ENCODE measurements around the gene GNAL.

DNA sequence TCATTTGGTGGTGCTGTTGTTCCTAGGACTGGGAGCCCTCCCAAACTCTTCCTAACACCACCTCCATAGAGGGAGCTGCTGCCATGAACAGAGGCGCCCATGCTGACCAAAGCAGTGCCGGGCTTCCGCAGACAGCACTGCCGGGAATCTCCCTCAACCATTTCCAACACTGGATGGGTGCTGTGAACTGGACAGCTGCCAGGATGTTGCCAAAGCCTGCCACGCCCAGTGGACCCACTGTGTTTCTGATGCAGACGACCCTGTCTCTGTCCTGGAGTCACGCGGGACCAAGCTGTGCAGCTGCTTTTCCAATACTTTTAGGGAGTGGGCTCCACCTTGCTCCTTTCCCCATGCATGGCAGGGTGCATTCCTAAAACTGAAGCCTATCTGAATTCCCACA, 16.9 kb upstream of the GNAL start:
- no peak for TF ChIP-seq JUND (IDR thresholded peaks at IDR 0.05)
- TF ChIP-seq TAF1 (conservative IDR thresholded peaks at IDR 0.05): no peak
- TF ChIP-seq, protein P1, sequence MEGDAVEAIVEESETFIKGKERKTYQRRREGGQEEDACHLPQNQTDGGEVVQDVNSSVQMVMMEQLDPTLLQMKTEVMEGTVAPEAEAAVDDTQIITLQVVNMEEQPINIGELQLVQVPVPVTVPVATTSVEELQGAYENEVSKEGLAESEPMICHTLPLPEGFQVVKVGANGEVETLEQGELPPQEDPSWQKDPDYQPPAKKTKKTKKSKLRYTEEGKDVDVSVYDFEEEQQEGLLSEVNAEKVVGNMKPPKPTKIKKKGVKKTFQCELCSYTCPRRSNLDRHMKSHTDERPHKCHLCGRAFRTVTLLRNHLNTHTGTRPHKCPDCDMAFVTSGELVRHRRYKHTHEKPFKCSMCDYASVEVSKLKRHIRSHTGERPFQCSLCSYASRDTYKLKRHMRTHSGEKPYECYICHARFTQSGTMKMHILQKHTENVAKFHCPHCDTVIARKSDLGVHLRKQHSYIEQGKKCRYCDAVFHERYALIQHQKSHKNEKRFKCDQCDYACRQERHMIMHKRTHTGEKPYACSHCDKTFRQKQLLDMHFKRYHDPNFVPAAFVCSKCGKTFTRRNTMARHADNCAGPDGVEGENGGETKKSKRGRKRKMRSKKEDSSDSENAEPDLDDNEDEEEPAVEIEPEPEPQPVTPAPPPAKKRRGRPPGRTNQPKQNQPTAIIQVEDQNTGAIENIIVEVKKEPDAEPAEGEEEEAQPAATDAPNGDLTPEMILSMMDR (IDR thresholded peaks at IDR 0.05; ENCODE audit: low read depth, low read length, missing input control): no peak
- TF ChIP-seq, protein P2, sequence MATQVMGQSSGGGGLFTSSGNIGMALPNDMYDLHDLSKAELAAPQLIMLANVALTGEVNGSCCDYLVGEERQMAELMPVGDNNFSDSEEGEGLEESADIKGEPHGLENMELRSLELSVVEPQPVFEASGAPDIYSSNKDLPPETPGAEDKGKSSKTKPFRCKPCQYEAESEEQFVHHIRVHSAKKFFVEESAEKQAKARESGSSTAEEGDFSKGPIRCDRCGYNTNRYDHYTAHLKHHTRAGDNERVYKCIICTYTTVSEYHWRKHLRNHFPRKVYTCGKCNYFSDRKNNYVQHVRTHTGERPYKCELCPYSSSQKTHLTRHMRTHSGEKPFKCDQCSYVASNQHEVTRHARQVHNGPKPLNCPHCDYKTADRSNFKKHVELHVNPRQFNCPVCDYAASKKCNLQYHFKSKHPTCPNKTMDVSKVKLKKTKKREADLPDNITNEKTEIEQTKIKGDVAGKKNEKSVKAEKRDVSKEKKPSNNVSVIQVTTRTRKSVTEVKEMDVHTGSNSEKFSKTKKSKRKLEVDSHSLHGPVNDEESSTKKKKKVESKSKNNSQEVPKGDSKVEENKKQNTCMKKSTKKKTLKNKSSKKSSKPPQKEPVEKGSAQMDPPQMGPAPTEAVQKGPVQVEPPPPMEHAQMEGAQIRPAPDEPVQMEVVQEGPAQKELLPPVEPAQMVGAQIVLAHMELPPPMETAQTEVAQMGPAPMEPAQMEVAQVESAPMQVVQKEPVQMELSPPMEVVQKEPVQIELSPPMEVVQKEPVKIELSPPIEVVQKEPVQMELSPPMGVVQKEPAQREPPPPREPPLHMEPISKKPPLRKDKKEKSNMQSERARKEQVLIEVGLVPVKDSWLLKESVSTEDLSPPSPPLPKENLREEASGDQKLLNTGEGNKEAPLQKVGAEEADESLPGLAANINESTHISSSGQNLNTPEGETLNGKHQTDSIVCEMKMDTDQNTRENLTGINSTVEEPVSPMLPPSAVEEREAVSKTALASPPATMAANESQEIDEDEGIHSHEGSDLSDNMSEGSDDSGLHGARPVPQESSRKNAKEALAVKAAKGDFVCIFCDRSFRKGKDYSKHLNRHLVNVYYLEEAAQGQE (IDR thresholded peaks at IDR 0.05): no peak
- no peak for TF ChIP-seq GABPA (IDR thresholded peaks at IDR 0.05 in 1 of 2, conservative IDR thresholded peaks at IDR 0.05 in 1 of 2)
- no peak for TF ChIP-seq RAD21 (IDR thresholded peaks at IDR 0.05)
- TF ChIP-seq SP1 (IDR thresholded peaks at IDR 0.05): no peak
- TF ChIP-seq YY1 (IDR thresholded peaks at IDR 0.05): no peak

All from liver (tissue), 3 donors.